ENCODE data around the gene ZNF230.

GRCh38 chr19:44019498-44019897 is 16.7 kb downstream of the ZNF230 start:
- TF ChIP-seq EP300 (IDR thresholded peaks at IDR 0.05; ENCODE audit: borderline replicate concordance in 1 of 2, low read depth in 1 of 2, low read length in 1 of 2), result no peak
- TF ChIP-seq YY1 (IDR thresholded peaks at IDR 0.05; ENCODE audit: low read depth), result no peak
- TF ChIP-seq, protein P1, sequence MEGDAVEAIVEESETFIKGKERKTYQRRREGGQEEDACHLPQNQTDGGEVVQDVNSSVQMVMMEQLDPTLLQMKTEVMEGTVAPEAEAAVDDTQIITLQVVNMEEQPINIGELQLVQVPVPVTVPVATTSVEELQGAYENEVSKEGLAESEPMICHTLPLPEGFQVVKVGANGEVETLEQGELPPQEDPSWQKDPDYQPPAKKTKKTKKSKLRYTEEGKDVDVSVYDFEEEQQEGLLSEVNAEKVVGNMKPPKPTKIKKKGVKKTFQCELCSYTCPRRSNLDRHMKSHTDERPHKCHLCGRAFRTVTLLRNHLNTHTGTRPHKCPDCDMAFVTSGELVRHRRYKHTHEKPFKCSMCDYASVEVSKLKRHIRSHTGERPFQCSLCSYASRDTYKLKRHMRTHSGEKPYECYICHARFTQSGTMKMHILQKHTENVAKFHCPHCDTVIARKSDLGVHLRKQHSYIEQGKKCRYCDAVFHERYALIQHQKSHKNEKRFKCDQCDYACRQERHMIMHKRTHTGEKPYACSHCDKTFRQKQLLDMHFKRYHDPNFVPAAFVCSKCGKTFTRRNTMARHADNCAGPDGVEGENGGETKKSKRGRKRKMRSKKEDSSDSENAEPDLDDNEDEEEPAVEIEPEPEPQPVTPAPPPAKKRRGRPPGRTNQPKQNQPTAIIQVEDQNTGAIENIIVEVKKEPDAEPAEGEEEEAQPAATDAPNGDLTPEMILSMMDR (IDR thresholded peaks at IDR 0.05), result no peak
- TF ChIP-seq POLR2AphosphoS5 (IDR thresholded peaks at IDR 0.05; ENCODE audit: low read depth, low read length), result no peak
- no peak for TF ChIP-seq NRF1 (IDR thresholded peaks at IDR 0.05; ENCODE audit: low read depth, low read length)
- no peak for TF ChIP-seq RFX5 (IDR thresholded peaks at IDR 0.05; ENCODE audit: low read length)
- no peak for TF ChIP-seq FOXM1 (IDR thresholded peaks at IDR 0.05; ENCODE audit: low read depth)
- TF ChIP-seq EZH2phosphoT487 (IDR thresholded peaks at IDR 0.05; ENCODE audit: borderline replicate concordance, low read depth), result no peak
